Measurements from ENCODE around the gene KAT8. TPM values are rescaled to one million over a fixed set of nuclear protein-coding genes. Genes with fewer than 3 reads are reported as not detected.

KAT8 gene
- total and polyA plus RNA-seq, 10 of the 15 experiments (the other 5 are each of a cell fraction or from before 2014, with no cell fraction given), result 5.5 to 55.8 (median 39.6) TPM

- RAD21 ChIA-PET (ENCODE audit: unreplicated experiment), result no interaction called here
- no peak for ATAC-seq
- Histone ChIP-seq H3K79me2 (ENCODE audit: control insufficient read depth, insufficient read depth, low read length) (no peaks in the 10 kb centered on the region), H3K4me2 (ENCODE audit: control insufficient read depth, insufficient read depth) (no peak overlapping the region), H3K9me3 (replicated peaks; ENCODE audit: control insufficient read depth, insufficient read depth, low read length) (no peaks in the 10 kb centered on the region), H3K4me3 (no peak overlapping the region), H4K20me1 (ENCODE audit: control insufficient read depth, insufficient read depth) (no peaks in the 10 kb centered on the region), H3K27me3 (replicated peaks in 1 of 2; ENCODE audit: control insufficient read depth in 2 of 2, insufficient read depth in 2 of 2, low read length in 1 of 2) (no peaks in the 10 kb centered on the region), H2AFZ (ENCODE audit: control insufficient read depth, low read depth, low read length) (no peak overlapping the region), H3K9ac (ENCODE audit: control insufficient read depth, insufficient read depth, low read length) (no peak overlapping the region), H3K27ac (ENCODE audit: control insufficient read depth, insufficient read depth) (no peak overlapping the region), H3K36me3 (ENCODE audit: control insufficient read depth in 2 of 2, insufficient read depth in 2 of 2, low read length in 1 of 2) (no peaks in the 10 kb centered on the region; a peak in 1 of 4 replicates), H3K4me1 (ENCODE audit: control insufficient read depth, insufficient read depth, low read length) (no peaks in the 10 kb centered on the region)
- no peak for FAIRE-seq
- POLR2A ChIA-PET, result no interaction called here
- intact Hi-C loops (cut with micrococcal nuclease; ENCODE audit: unreplicated experiment), result no loop called here
- 65% methylated on average over 5 of the region's 5 CpGs for WGBS (ENCODE audit: insufficient coverage, insufficient replicate concordance, low lambda C conversion rate, missing lambda C conversion rate)
- SMC1A ChIA-PET (ENCODE audit: uncharacterized antibody, unreplicated experiment), result no interaction called here
- CTCF ChIA-PET, result no interaction called here
- DNase-seq (ENCODE audit: low read depth, low spot score), result no peak
- in situ Hi-C loops (cut with MboI), result no loop called here
- BruUV-seq (replicated peaks), result no TSS peak
- no peak for TF ChIP-seq ELK1 (IDR thresholded peaks at IDR 0.05; ENCODE audit: low read depth, low read length)
- no peak for TF ChIP-seq CTCF (IDR thresholded peaks at IDR 0.05 in 2 of 3, conservative IDR thresholded peaks at IDR 0.05 in 1 of 3; ENCODE audit: control insufficient read depth in 2 of 3, extremely low read depth in 1 of 3, insufficient read depth in 1 of 3, low read depth in 3 of 3, low read length in 3 of 3)
- TF ChIP-seq GABPA (IDR thresholded peaks at IDR 0.05; ENCODE audit: low read depth), result no peak
- TF ChIP-seq SRF (IDR thresholded peaks at IDR 0.05; ENCODE audit: low read depth in 2 of 2, low read length in 2 of 2), result no peak
- TF ChIP-seq NRF1 (conservative IDR thresholded peaks at IDR 0.05; ENCODE audit: low read depth, low read length), result no peak
- TF ChIP-seq RAD21 (IDR thresholded peaks at IDR 0.05; ENCODE audit: insufficient read depth, low read depth, low read length), result no peak
- no peak for TF ChIP-seq MEF2A (IDR thresholded peaks at IDR 0.05; ENCODE audit: insufficient read depth, low read depth, low read length)
- no peak for TF ChIP-seq IKZF2 (IDR thresholded peaks at IDR 0.05)
- TF ChIP-seq TCF3 (IDR thresholded peaks at IDR 0.05; ENCODE audit: borderline replicate concordance, insufficient read depth, low read depth, low read length), result no peak
- TF ChIP-seq EGR1 (IDR thresholded peaks at IDR 0.05; ENCODE audit: borderline replicate concordance in 1 of 2, low read depth in 2 of 2, low read length in 2 of 2), result no peak
- TF ChIP-seq SMARCA5 (IDR thresholded peaks at IDR 0.05), result no peak
- no peak for TF ChIP-seq BMI1 (IDR thresholded peaks at IDR 0.05; ENCODE audit: borderline replicate concordance)
Measured at GRCh38 chr16:31134091-31134571, 16.7 kb downstream of the KAT8 start.

Measured in GM12878 (cell line).